BJ (cell line): ENCODE results near the gene ITGAX. TPM values are rescaled to one million over a fixed set of nuclear protein-coding genes. Genes with fewer than 3 reads are reported as not detected.
"Not testable (repeated sequence)": the region's sequence is repeated elsewhere in the genome, so short reads cannot be mapped to it uniquely, and the experiment has no call there.

Source experiments
- CTCF ChIA-PET: fragments of 350-600 bp; formaldehyde crosslinking; extraction: SDS; loops from one replicate; lab custom pipeline; 2021; ENCODE audit warnings: antibody characterized with exemption, inconsistent platforms; lab: Yijun Ruan, JAX
- POLR2A ChIA-PET: fragments of 300-600 bp; sonication (Branson Sonifier 250); formaldehyde crosslinking; extraction: SDS; loops from one replicate; lab custom pipeline; 2021; ENCODE audit warnings: antibody characterized with exemption; lab: Charles Lee
- DNase-seq: peaks from one replicate; pipeline ENCODE4 v3.0.0-alpha.2; 2011; ENCODE audit warnings: low read depth
- H3K27me3 ChIP-seq: 2 replicates; pipeline ENCODE4 v1.6.0; 2011; ENCODE audit warnings: low read length; ENCODE audit not compliant: control insufficient read depth, insufficient read depth
- H3K36me3 ChIP-seq: 2 replicates; pipeline ENCODE4 v1.5.1; 2011; ENCODE audit warnings: low read length; ENCODE audit not compliant: control insufficient read depth, insufficient read depth
- H3K4me3 ChIP-seq: 2 replicates; pipeline ENCODE4 v1.5.1; 2011; ENCODE audit warnings: low read depth, mild to moderate bottlenecking, control low read depth, low read length
- CTCF ChIP-seq: IDR thresholded peaks from 2 replicates; pipeline ENCODE4 v1.5.1; 2011; ENCODE audit warnings: low read depth, mild to moderate bottlenecking, control low read depth, inconsistent platforms, low read length, moderate library complexity; ENCODE audit not compliant: insufficient read depth
- polyA minus RNA-seq: library from RNA; depleted of rRNA, polyadenylated mRNA; stranded (reverse); fragments of >200 nt; gene quantifications from 2 replicates; pipeline ENCODE4 v1.2.3, GENCODE V29; 2011; rRNA and poly(A)+ RNA removed
- polyA plus RNA-seq: library from polyadenylated mRNA; depleted of rRNA; stranded (reverse); fragments of >200 nt; gene quantifications from 2 replicates; pipeline ENCODE4 v1.2.3, GENCODE V29; 2011; rRNA removed

ITGAX gene
- polyA plus RNA-seq (not detected in 2 replicates), polyA minus RNA-seq (not detected in 2 replicates)

DNA sequence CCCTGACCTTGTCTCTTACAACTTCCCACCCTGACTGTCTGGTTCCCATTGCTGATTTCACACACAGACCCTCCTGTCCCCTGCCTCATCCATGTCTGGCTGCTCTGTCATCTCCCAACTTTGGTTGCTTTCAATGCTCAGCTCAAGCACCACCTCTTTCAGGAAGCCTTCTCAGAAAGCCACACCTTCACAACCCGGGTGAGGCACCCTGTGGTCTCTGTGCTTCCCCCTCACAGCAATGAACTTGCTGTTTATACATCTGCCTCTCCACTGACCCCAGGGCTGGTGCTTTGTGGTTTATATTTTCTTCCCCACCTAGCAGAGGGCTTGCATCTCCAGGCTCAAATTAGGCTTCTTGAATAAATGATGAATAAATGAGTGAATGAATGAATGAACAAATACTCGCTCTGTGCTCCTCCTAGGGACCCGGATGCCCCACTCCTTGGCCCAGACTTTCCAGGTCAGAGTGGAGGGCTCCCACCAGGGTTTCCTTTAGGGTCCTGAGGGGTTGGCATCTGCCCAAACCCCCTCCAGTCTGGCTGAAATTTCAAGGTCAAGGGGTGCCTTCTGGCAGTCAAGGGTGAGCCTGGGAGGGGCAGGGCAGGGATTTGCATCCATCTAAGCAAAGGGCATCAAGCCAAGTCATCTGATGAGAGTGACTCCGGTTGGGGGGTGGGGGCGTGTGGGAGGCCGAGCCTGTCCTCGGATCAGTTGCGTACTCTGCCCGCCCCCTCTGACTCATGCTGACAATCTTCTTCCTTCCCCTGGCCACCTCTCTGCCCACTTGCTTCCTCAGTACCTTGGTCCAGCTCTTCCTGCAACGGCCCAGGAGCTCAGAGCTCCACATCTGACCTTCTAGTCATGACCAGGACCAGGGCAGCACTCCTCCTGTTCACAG is at the start of gene ITGAX:
TSS of gene ITGAX (plus strand) at position 783 of the 898 bp plus-strand sequence. CDS start at position 862, 79 bp downstream.
- DNase-seq = no peak
- Histone ChIP-seq H3K36me3 (no peaks in the 10 kb centered on the region), H3K27me3 (no peaks in the 10 kb centered on the region), H3K4me3 (no peak within 1 kb of the TSS)
- no peak for TF ChIP-seq CTCF
- ChIA-PET POLR2A (no interaction called here), CTCF (no interaction called here)

DNA sequence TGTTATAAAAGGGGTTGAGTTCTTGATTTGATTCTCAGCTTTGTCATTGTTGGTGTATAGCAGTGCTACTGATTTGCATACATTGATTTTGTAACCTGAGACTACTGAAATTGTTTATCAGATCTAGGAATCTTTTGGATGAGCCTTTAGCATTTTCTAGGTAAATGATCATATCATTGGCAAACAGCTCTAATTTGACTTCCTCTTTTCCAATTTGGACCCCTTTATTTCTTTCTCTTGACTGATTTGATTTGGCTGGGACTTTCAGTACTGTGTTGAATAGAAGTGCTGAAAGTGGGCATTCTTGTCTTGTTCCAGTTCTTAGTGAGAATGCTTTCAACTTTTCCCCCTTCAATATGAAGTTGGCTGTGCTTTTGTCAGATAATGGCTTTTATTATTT is 49.8 kb upstream of the ITGAX start:
- H3K4me3 ChIP-seq = no peak overlapping the region
- H3K36me3 ChIP-seq = no peaks in the 10 kb centered on the region
- POLR2A ChIA-PET = no interaction called here
- CTCF ChIA-PET = no interaction called here
- H3K27me3 ChIP-seq = no peaks in the 10 kb centered on the region
- TF ChIP-seq CTCF = no peak
- no peak for DNase-seq

DNA sequence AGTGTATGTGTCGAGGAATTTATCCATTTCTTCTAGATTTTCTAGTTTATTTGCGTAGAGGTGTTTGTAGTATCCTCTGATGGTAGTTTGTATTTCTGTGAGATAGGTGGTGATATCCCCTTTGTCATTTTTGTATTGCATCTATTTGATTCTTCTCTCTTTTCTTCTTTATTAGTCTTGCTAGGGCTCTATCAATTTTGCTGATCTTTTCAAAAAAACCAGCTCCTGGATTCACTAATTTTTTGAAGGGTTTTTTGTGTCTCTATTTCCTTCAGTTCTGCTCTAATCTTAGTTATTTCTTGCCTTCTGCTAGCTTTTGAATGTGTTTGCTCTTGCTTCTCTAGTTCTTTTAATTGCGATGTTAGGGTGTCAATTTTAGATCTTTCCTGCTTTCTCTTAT is 46.6 kb upstream of the ITGAX start:
- H3K27me3 ChIP-seq, H3K4me3 ChIP-seq, CTCF ChIA-PET, POLR2A ChIA-PET, DNase-seq, H3K36me3 ChIP-seq: not testable (repeated sequence)

- H3K4me3 ChIP-seq = no peak overlapping the region
- ChIA-PET CTCF (no interaction called here), POLR2A (no interaction called here)
- H3K36me3 ChIP-seq = no peaks in the 10 kb centered on the region
- DNase-seq = no peak
- TF ChIP-seq CTCF = no peak
- no peaks in the 10 kb centered on the region for H3K27me3 ChIP-seq
Measured at GRCh38 chr16:31322500-31322899, 32.5 kb upstream of the ITGAX start.

- POLR2A ChIA-PET = no interaction called here
- no peaks in the 10 kb centered on the region; the same call in 1 of the 2 replicates for H3K27me3 ChIP-seq
- CTCF ChIA-PET = no interaction called here
- no peaks in the 10 kb centered on the region for H3K36me3 ChIP-seq
- no peak for DNase-seq
- no peak for TF ChIP-seq CTCF
- H3K4me3 ChIP-seq = no peak overlapping the region
Measured at GRCh38 chr16:31323959-31324629, 30.9 kb upstream of the ITGAX start.
